GM12872 (cell line): Measurements from ENCODE around the gene IL21R.

ENCODE experiments used
- TF ChIP-seq, protein P1 (sequence below): IDR thresholded peaks from 3 replicates; pipeline ENCODE4 v1.5.1; 2011; ENCODE audit warnings: low read depth, mild to moderate bottlenecking, low read length, moderate library complexity; ENCODE audit not compliant: insufficient read depth

Gene IL21R

DNA sequence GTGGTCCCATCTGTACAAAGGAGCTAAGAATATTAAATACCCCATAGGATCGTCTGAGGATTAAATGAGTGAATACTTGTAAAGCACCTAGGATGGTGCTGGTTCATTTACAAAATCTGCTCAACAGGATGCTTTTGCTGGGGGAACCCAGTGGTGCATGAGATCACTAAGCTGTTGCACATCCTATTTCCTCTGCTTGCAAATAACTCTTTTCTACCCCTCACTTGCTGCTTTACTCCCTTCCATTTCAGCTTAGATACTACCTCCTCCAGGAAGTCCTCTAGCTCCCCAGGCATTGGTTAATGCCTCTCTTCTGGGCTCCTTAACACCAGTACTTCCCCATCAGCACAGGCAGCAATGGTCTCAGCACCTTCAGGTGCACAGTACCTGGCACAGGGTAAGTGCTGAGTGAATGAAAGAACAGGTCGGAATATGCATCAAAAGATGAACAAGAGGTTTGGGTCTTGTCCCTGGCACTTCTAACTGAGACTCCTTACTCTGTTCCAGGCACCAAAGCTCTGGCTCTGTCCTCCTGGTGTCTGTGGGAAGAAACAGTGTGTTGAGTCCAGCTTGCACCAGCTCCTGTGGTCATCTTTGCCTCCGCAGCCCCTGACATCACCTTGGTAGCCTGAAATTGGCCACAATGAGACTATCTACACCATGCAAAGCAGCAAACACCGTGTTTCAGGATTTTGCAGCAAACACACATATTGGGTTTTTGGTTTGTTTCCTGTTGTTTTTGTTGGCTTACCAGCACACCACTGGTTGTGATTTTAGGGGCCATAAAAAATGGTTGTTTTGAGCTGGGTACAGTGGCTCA, 24.1 kb upstream of the IL21R start:
- TF ChIP-seq, protein P1, sequence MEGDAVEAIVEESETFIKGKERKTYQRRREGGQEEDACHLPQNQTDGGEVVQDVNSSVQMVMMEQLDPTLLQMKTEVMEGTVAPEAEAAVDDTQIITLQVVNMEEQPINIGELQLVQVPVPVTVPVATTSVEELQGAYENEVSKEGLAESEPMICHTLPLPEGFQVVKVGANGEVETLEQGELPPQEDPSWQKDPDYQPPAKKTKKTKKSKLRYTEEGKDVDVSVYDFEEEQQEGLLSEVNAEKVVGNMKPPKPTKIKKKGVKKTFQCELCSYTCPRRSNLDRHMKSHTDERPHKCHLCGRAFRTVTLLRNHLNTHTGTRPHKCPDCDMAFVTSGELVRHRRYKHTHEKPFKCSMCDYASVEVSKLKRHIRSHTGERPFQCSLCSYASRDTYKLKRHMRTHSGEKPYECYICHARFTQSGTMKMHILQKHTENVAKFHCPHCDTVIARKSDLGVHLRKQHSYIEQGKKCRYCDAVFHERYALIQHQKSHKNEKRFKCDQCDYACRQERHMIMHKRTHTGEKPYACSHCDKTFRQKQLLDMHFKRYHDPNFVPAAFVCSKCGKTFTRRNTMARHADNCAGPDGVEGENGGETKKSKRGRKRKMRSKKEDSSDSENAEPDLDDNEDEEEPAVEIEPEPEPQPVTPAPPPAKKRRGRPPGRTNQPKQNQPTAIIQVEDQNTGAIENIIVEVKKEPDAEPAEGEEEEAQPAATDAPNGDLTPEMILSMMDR = no peak

DNA sequence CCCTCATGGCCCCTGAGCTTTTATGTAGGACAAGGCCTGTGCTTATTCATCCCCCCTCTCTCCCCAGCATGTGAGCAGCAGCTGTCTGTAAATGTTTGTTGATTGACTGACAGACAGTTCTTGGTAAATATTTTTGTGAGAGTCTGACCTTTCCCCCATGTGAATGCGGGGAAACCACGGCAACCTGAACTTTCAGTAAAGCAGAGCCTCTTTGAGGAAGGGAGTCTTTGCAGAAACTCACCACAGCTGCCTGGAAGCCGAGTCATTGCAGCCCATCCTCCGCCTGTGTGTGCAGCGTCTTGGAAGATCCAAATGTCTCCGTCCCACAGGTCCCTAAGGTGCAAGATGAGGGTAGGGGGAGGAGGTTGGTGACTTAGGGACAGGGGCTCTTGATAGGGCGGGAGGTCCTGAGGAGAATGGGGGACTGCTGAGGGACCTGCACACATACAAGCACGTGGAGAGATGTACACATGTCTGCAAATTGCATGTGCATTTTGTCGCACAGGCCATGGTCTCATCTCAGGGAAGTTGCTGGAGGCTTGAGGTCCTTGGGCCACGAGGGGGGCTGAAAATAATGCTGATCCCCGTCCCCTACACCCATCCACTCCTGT, 23.0 kb upstream of the IL21R start:
- TF ChIP-seq, protein P1 = no peak

GRCh38 chr16:27379919-27380318, 22.1 kb upstream of the IL21R start:
- TF ChIP-seq, protein P1 = no peak

DNA sequence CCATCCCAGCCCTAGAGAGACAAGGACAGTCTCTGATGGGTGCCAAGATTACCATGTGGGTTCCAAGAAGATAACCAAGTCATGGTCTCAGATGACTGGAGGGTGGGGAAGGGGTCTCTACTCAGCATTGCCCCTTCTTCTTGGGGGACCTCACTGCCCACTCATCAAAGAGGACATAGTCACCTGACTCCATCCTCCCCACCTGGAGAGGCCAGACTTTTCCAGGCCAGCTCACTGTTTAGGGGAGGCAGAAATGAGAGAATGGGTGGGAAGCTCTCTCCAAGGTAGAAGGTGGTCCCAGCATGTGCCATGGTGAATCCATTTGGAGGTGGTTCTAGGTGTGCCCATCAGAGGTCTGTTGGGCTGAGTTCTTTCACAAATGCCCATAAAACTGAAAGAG, 20.7 kb upstream of the IL21R start:
- TF ChIP-seq, protein P1 = no peak

GRCh38 chr16:27381974-27382855, 19.8 kb upstream of the IL21R start:
- TF ChIP-seq, protein P1 = no peak

DNA sequence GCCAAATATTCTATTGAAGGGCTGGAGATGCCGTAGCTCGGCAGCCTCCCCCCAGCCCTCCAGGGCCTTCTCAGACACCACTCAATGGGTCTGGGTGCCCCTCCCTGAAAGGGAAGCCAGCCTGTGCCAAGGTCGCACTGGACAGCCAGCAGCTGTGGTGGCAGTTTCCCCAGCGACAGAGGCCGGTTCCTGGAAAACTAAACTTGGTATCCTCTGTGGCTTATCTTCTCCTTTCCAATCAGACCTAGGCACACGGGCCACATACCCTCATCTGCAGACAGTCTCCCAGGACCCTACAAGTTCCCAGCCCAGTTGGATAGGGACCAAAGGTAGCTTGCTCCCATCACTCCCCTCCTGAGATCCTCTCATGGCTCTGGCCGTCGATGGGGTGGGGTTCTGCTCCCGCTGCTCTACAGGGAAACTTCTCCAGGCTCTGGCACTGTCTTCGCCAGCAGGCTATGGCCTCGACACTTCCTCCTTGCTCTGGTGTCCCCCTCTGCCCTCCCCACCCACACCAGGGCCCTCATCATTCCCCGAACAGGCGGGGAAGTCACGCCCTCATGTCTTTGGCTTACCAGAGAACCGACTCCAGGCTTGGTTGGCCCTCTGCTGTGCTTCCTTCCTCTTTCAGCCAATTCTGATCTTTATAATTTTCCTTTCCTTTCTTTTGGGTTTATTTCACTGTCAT, 18.3 kb upstream of the IL21R start:
- TF ChIP-seq, protein P1 = no peak
